Renal cortex interstitium (tissue), 11 donors: Measurements from ENCODE around the gene MIGA2. TPM values are rescaled to one million over a fixed set of nuclear protein-coding genes. Genes with fewer than 3 reads are reported as not detected.

Experiments used
- DNase-seq, 11 donors: peaks; one replicate each; pipeline ENCODE4 v3.0.0-alpha.2; 2013; ENCODE audit warnings: low read depth in 9 of 11, low spot score in 4 of 11; ENCODE audit errors: extremely low read depth in 1 of 11
- polyA plus RNA-seq, 3 donors: library from polyadenylated mRNA; unstranded; fragments of 120-200 nt; gene quantifications; one replicate each; pipeline ENCODE4 v1.2.1, GENCODE V29; 2013; ENCODE audit not compliant: insufficient read length in 3 of 3

MIGA2 gene
- polyA plus RNA-seq, 3 donors, result 16.8 to 28.5 (median 21.2) TPM

DNA sequence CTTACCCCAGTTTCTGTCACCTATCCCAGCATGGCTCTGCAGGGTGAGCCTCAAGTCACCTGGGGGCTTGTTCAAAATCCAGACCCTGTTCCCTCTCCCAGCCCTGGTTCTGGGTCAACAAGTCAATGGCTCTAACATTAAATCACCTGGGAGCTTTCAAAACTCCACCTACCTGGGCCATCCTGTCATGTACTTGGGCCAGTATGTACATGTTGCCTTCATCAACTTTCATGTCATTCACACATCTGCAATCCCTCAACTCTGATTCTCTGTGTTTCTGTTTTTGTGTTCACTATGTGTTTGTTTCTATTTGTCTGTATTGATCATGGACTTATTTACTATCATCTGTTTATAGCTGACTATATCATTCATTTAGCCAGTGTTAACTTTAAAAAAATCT is 6.2 kb upstream of the MIGA2 start:
- no peak for DNase-seq

DNA sequence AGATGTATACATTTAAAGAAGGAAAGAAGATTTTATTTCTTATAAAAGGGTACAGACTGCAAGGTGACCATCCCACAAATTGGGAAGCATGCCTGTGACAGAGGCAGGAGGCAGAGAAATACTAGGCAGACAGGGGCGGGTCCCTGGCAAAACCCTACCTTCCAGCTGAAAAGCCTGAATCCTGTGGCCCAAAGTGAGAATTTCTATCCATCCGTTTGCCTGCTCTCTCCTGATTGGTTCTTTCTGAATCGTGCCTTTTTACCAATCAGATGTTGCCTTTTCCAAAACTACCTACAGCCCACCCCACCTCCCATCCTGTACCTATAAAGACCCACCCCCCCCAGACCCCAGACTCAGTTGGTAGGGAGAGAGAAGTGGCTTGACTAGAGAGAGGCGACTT is 4.9 kb upstream of the MIGA2 start:
- no peak for DNase-seq

DNA sequence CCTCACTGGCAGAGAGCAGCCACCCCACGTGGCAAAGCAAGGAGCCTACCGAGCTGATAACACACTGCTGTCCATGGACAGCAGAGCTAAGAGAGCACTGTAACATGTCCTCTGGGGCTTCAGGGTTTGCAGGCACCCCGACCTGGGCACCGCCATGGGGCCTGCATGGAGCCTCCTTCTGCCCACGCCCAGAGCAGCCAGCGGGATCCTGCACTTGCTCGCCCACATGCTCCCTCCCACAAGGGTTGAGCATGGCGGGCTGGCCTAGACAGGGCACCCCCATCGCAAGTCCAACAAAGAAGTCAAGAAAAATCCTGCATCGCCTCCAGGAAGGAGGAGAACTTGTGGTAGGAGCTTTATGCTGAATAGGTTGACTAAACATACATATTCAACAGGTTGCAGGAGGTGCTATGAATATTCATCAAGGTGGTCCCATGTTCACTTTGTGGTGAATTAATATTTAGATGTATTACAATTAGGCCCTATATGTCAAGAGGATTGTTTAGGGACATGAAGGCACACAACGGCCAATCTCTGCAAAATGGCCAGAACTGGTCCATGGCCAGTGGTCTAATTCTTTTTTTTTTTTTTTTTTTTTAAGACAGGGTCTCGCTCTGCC is 3.8 kb upstream of the MIGA2 start:
- DNase-seq, result no peak

DNA sequence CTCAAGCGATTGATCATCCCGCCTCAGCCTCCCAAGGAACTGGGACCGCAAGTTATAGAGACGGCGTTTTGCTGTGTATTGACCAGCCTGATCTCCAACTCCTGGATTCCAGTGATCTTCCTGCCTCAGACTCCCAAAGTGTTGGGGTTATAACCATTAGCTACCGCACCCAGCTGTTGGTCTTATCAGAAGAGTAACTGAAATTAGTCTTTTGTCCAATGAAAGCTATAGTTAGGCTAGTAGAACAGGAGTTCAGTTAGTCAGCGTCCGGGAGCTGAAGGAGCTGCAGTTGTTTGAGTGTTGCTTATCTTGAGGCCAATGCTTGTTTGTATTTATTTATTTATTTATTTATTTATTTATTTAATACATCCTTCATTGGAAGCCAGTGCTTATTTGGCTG is 3.2 kb upstream of the MIGA2 start:
- no peak for DNase-seq

DNA sequence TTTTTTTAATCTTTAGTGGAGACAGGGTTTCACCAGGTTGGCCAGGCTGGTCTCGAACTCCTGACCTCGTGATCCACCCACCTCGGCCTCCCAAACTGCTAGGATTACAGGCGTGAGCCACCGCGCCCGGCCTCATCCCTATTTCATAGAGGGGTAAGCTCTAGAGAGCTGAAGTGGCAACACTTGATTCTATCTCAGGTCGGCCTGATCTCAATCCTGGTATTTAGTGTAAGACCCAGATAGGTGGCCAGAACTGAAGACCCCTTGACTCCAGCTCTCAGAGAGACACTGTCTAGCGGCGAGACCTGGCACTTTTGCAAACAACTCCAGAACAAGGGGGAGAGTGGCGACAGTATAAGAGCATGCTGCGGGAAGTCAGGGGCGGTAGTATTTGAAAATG is 588 bp upstream of the MIGA2 start:
- DNase-seq, result peak in 1 of 11 donors; percentile 31

DNA sequence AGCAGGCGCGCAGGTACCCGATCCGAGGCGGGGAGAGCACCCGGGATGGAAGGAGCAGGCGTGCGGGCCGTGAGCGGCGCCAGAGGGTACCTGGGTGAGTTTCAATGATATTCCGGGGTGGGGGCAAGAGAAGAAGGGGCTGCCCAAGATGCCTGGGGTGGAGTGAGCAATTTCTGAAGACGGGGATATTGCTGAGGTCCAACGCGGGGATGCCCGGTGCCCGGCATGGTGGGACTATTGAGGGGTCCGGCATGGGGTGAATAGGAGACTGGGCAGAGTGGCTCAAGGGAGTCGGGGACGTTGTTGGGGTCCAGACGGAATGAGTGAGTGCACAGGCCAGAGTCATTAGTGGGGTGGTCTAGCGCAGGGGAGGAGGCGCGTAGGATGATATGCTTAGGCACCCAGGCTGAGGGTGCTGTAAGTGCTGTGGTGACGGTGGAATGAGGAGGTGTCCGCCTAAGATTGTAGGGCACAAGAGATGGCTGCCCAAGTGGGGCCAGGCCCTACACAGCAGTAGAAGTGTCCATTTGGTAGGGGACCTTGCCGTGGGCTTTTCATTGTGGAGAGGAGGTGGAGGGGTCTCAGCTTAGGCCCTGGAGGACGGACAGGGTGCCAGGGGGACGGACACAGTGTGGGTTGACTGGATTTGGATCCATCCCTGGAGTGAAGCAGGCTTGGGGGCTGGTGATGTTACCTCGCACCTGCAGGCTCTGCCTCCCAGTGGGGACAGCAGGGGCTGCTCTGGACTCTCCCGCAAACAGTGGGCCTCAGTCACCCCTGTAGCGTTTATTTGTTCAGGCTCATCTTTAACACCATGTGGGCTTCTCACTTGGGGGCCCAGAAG is 719 bp downstream of the MIGA2 start:
- no peak for DNase-seq

DNA sequence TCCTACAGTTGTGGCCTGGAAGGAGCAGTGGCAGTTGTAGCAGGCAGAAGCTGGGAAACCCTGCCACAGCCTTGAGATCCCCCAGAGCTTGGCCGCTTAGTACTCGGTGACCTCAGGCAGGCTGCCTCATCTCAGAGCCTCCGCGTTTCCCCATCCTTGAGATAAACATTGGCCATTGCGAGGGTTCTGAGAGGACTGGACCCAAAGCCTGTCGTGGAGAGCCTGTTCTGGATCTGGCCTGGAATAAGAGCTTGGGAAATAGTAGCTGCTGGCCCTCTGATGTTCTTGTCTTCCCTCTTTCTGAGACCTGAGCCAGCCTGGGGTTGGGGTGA is 1.3 kb downstream of the MIGA2 start:
- no peak for DNase-seq

DNA sequence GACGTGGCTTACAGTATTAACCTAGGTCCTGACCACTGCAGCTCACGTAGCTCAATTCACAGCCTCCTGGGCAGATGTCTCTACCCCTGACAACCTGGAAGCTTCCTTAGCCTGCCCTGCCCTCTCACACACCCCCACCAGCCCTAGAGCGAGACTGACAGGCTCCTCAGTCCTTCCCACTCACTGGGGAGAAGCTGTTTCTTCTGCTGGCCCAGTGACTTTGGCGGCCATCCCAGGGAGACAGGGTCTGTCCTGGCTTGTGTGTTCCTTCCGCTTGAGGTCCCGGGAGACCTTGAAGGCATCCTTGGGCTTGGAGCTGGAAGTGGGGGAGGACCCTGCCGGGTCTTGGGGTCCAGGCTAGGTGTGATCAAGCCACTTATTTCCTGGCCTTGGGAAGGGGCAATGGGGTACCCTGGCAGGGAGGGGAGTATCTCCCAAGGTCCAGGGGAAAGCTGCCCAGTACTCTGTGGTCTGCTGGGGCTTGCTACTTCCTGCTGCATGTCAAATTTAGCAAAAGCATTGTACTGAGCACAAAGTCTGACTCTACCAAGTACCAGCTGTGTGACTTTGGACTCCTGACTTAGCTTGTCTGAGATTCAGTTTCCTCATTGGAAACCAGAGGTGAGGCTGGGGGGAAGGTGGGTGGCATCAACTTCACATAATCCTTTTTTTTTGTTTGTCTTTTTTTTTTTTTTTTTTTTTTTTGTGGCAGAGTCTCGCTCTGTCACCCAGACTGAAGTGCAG is 1.9 kb downstream of the MIGA2 start:
- no peak for DNase-seq

DNA sequence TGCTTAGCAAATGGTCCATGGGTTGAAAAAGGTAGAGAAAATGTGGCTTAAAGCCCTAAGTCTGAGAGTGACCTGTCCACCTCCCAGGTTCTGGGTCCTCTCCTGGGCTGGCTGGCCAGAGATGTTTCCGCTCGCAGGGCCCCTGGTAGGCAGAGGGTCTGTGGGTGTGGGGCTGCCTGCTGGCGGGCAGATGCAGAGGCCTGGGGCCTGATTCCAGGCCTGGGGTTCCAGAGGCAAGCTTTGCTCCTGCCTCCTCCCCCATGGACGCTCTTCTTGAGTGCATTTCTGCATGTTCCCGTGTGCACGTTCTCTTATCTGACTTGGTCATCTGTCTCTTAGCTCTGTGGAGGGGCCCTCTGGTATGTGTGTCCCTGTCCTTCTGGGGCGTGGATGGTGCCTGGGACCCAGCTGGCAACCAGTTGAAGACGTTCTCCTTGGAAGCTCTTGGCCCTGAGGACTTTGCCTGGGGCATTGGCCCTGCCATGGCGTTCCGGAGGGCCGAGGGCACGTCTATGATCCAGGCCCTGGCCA is 3.8 kb downstream of the MIGA2 start:
- DNase-seq, result no peak

DNA sequence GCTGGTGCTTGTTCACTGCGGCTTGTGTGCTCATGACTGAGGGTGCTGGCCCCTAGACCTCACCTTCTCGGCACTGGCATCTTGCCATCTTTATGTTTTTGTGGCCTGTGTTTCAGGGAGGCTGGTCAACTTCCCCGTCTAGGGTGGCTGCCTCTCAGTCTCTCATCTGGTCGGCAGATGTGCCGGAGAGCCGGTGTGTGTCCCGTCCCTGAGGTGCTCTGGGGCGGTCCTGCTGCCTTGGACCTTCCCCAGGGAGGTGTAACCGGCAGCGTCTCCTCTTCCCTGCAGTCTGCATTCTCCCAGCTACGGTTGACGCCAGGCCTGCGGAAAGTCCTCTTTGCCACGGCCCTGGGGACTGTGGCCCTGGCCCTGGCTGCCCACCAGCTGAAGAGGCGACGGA is 5.6 kb downstream of the MIGA2 start:
- no peak for DNase-seq

DNA sequence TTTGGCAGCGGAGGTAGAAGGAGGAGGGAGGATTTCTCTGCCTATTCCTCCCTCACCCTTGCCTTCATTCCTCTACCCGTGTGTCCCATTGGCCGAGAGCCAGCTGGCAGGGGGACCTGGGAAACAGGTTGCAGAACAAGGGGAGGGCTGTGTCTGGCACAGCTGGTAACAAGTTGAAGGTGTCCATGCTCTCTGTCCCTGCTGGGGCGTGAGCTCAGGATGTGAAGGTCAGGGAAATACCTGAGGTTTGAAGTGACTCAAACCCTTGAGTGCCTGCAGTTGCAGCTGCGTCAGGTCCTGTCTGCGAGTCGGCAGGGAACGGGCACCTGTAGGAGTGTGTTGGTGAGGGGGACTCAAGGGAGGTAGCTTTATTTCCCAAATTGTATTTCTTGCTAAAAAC is 16.2 kb downstream of the MIGA2 start:
- DNase-seq, result peak in 3 of 11 donors; percentile 5 to 28 (median 14)

DNA sequence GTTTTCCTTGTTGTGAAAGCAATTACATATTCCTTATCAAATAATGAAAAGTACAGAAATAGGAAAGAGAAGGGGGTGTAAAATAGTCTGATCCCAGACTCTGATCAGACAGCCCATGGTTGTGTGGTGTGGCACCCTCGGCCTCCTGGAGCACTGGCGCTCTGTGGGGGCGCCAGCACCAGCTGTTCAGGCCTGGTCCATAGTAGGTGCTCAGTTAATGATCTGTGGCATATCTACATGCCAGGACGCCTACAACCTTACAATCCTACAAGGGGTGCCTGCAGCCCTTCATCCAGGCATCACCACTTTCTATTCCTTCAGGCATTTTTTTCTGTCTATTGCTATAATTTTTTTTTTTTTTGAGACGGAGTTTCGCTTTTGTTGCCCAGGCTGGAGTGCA is 16.6 kb downstream of the MIGA2 start:
- DNase-seq, result no peak

DNA sequence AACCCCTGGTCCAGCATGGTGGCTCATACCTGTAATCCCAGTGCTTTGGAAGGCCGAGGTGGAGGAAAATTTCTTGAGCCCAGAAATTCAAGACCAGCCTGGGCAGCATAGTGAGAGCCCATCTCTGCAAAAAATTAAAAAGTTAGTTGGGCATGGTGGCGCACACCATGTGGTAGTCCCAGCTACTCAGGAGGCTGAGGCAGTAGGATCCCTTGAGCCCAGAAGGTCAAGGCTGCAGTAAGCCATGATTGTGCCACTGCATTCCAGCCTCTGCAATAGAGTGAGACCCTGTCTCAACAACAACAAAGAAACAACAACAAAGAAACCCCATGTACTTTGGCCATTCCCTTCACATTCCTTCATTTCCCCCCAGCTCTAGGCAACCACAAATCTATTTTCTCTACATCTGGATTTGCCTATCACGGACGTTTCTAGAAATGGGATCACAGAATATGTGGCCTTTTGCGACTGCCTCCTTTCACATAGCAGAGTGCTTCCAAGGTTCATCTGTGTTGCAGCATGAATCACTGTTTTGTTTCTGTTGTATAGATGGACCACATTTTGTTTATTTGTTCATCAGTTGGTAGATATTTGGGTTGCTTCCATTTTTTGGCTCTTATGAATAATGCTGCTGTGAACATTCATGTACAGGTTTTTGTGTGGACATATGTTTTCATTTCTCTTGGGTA is 17.9 kb downstream of the MIGA2 start:
- no peak for DNase-seq

DNA sequence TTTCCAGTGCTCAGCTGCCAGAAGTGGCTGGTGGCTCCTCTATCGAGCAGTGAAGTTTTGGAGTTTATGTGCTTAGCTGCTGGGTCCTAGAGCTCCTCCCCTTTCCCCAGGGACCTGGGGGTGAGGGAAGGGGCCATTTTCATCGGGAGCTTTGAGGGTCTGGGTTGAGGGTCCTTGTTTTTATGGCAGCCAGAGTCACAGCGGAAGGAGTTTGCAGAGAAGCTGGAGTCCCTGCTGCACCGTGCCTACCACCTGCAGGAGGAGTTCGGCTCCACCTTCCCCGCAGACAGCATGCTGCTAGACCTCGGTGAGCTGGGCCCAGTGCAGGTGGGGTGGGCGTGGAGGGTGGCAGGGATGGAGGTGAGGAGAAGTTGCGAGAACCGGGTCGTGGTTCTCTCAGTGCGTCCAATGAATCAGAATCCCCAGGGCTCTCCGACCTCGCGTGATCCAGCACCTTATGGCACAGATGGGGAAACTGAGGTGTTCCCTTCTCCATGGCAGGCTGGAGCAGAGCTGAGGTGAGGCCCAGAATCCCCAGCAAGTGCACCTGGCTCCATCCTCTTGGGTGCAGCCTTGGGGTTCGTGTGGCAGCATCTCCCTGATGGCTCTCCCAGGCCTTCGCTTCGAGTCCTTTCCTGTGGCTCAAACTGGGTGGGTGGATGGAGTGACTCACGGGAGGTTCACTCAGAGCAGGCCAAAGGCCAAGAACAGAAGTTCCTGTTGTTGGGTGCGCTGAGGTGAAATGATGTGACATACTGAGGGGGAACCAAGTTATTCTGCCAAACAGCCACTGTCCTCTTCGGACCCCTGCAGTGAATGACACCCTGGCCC is 22.8 kb downstream of the MIGA2 start:
- DNase-seq, result no peak

DNA sequence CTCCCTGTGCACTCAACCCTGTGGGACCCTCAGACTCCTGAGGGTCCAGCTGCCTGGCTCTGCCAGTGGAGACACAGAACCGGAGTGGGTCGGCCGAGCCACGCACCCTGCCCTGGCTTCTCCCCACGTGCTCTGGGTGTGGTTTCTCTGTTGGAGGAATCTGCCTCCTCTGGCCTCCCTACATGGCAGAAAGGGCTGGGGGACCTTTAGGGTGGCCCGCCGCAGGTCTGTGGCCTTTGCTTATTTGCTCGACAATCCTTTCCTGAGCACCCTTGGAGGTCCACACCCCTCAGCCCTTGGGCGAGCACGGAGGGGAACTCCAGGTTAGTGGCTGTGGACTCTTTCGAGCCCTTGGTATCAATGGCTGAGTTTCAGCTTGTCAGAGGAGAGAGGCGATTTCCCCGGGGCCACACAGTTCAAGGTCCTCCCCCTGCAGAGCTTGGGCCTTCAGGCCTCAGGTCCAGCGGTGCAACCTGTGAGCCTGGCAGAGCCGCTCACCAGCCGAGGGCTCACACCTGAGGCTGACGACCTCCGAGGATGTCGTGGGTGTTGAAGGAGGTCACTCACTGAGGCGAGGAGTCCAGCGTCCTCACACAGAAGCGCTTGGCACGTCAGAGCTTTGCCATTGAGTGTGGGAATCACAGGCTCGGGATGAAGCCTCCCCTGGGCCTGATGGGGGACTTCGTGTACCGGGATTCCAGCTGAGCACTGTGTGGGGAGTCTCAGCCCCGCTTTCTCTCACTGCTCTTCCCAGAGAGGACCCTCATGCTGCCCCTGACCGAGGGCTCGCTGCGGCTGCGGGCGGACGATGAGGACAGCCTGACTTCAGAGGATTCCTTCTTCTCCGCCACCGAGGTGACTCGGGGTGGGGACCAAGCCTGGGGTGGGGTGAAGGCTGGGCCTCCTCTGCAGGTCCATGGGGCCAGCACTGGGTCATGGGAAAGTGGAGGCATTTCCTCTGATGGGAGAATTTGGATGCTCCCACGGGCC is 23.7 kb downstream of the MIGA2 start:
- DNase-seq, result no peak

DNA sequence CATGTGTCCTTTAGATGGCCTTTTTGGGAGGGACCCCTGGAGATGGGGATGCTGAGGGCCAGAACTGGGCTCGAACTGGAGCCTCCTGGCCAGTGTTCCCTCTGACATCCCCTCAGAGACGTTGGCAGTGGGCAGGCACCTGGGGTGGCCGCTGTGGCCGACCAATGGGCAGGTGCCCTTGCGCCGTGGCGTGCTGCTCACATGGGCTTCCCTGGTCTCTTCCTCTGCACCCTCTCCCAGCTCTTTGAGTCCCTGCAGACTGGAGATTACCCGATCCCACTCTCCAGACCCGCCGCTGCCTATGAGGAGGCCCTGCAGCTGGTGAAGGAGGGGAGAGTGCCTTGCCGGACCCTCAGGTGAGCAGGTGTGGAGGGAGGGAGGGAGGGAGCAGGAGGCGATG is 24.6 kb downstream of the MIGA2 start:
- no peak for DNase-seq

DNA sequence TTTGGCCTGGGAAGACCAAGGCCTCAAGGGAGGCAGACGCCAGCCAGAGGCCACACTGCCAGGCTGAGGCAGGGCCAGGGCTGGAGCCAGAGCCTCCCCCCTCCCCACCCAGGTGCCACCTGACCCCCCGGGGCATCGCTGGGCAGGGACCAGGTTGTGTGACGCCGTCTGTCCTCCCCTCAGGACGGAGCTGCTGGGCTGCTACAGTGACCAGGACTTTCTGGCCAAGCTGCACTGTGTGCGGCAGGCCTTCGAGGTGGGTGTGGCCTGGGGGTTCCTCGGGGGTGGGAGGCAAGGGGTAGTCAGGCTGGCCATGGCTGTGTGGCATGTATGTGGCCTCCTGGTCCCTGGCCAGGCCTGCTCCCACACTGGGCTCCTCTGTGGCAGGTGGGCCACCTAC is 26.6 kb downstream of the MIGA2 start:
- no peak for DNase-seq

DNA sequence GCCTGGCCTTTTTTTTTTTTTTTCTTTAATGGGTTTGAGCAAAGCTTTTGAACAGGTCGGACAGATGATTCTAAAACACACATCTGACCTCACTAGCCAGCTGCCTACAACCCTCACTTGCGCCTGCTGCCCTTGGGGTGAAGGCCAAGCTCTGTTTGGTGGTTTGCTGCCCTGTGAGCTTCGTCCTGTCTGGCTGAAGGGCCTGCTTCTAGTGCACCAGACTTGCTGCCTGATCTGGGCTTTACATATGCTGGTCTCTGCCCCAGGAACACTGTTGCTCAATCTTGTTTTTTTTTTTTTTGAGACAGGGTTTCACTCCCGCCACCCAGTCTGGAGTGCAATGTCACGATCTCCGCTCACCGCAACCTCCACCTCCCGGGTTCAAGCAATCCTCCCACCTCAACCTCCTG is 28.1 kb downstream of the MIGA2 start:
- no peak for DNase-seq
